T47D (cell line): ENCODE measurements around the gene TNRC18.
"Not testable (repeated sequence)": the region's sequence is repeated elsewhere in the genome, so short reads cannot be mapped to it uniquely, and the experiment has no call there.

ENCODE experiments used
- DNase-seq, 2 experiments: peaks; one replicate each; pipeline versions ENCODE4 v3.0.0 to v3.0.0-alpha.2; 2011 to 2012; ENCODE audit warnings: low read depth in 1 of 2, low spot score in 1 of 2
- JUND ChIP-seq: IDR thresholded peaks from 2 replicates; pipeline ENCODE4 v1.6.1; 2012; ENCODE audit warnings: low read depth
- in situ Hi-C: cut with HindIII; loops from 2 replicates; pipeline ENCODE4 v1.10.0; 2016; ENCODE audit warnings: low sequenced_read_pairs, low pct_unique_long_range_greater_than_20kb

TNRC18 gene

DNA sequence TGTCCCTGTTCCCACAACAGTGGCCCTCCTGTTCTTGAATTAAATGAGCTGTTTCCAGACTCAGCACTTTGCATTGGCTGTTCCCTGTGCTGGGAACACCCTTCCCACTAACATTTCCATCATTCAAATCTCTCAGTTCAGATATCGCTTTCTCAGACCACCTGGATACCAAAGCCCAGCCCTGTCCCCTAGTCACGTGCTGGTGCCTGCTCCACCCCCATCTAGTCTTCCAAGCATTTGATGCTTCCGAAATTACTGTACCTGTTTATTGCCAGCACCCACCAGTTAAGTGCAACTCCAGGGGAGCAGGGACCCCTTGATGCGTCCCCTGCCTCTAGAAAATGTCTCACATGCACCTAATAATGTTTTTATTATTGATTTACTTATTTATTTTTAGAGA lies 143.9 kb downstream of the TNRC18 start:
- TF ChIP-seq JUND, result no peak
- no peak for DNase-seq
- in situ Hi-C loops, result no loop called here

DNA sequence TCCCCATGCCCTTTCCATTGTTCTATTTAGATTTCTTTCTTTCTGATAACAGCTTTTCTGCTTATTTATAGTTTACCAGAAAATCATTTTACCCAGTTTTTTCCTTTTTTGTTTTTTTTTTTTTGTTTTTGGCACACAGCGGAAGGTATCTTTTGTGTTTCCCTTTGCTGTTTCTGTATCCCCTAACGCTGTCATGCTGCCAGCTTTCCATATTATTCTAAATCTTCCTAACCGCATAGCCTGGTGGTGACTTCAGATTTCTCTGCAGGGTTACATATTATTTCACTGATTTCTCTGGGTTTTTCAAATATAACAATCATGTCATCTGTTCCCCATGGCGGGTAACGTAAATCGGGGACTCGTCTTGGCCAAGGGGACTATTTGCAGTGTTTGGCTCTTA lies 144.9 kb downstream of the TNRC18 start:
- in situ Hi-C loops, result no loop called here
- DNase-seq, result no peak
- no peak for TF ChIP-seq JUND

DNA sequence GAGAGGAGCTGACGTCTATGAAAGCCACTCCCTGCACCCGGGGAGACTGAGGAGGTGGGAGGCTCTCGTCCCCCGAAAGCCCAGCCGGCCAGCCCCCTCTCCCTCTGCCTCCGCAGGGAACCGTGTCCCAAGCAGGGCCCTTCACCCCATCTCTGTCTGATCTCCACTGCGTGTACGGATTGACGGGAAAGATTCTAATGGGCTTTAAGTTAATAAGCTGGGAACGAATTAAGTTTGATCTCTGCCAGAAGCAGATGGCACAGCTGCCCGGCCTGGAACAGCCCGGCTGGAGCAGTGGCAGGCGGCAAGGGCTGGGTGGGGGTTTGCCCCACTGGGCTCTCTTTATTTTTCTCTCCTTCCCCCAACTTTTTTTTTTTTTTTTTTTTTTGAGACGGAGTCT lies 147.0 kb downstream of the TNRC18 start:
- no peak for DNase-seq
- in situ Hi-C loops, result no loop called here
- no peak for TF ChIP-seq JUND

DNA sequence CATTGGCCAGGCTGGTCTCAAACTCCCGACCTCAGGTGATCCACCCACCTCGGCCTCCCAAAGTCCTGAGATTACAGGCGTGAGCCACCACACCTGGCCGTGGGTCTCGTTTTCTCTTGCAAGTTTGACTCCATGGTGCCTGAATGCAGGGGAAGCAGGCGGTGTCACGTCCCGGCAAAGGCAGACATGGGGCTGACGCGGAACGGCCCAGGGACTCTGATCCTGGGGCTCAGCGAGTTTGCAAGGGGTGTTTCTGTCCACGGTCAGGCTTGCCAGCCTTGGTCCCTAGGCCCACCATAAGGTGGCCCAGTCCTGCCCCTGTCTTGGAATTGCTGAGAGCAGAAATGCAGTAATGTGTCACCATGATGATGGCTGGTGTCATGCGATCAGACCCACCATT lies 147.5 kb downstream of the TNRC18 start:
- in situ Hi-C loops, DNase-seq: not testable (repeated sequence)

DNA sequence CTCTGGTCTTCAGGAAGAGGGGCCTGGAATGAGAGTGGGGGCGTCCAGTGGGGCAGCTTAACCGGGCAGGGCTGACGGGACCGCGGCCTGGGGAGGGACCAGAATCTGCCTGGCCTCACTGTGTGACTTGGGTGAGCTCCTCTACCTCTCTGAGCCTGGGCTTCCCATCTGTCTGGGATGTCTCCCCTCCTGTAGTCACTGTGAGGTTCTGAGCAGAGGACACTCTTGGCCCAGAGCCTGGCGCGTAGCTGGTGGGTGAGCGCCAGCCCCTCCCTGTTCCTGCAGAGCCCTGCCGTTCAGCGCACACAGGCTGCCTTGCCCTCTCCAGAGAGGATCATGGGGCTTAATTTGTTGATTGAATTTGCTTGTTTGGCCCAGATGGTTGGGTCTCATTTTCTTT lies 148.1 kb downstream of the TNRC18 start:
- in situ Hi-C loops, DNase-seq: not testable (repeated sequence)

DNA sequence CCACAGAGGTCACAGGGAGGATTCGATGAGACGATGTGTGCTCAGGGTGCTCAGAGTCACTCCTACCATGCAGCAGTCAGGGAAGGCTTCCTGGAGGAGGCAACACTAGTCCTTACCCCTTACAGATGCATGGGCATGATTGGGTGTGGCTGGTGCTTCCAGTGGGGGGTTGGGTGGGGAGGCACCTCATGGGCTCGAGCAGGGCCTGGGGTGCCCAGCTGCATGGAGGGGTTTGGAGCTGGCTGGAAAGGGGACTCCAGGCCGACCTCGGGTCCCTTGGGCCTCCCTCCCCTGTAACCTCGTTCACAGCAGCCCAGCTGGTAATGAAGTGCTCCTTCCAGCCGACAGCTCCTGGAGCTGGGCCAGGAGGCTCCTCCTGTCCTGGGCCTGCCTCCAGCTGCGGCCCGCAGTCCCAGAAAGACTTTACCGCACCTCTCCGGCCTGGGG lies 148.6 kb downstream of the TNRC18 start:
- DNase-seq, in situ Hi-C loops: not testable (repeated sequence)

DNA sequence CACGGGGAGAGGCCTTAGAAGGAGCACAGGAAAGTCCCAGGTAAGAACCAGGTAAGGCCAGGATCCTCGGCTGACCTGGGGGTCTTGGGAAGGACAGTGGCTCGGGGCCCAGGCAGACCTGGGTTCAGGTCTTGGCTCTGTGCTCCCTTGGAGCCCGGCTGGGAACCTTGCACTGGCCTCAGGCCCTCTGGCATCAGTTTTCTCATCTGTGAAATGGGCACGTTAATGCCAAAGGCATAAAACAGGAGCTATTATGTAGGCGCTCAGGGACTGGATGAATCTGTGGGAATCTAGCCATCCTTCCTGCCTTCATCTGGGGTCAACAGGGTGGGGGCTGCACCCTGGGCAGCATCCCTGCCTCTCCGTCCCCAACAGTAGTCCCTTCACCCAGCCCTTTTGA lies 149.2 kb downstream of the TNRC18 start:
- no peak for TF ChIP-seq JUND
- no peak for DNase-seq
- in situ Hi-C loops, result no loop called here

DNA sequence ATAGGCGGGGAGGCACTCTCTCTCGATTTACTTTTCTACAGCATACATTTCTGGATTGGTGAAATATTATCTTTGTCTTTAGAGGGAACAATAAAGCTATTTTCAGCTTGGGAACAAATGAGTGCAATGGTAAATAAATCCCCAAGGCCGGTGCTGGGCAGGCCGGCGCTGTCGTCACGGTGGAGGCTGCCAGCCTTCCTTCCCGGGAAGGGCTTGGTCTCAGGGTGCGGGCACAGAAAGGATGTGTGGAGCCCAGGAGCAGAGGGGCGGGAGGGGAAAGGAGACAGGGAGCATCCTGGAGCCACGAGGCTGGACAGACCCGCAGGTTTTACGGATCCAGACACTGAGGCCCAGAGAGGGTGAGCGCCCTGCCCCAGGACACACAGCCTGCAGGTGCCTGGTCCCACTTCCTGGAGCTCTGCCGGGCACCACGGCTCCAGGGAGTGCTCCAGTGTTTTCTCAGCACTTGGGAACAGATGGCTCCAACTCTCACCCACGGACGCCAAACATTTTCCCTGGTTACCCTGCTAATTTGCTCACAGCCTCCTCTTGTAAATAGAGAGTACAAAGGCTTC lies 149.7 kb downstream of the TNRC18 start:
- in situ Hi-C loops, DNase-seq: not testable (repeated sequence)

DNA sequence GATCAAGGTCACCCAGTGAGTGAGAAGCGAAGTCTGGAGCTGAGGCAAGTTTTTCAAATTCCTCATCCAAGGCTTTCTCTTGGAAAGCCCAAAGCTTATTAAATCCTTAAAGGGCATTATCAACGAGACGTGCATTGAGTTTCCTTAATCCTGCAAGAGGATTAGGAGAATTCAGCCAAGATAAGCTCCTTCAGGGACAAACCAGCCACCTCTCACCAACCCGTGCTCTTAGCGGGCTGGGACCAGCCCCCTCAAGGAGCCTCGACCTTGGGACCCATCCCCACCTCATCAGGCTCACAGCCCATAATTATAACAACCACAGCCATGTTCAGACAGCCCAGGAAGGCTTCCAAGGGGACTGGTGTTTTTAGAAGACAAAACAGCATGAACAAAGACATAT lies 152.8 kb downstream of the TNRC18 start:
- in situ Hi-C loops, result no loop called here
- TF ChIP-seq JUND, result no peak
- no peak for DNase-seq

DNA sequence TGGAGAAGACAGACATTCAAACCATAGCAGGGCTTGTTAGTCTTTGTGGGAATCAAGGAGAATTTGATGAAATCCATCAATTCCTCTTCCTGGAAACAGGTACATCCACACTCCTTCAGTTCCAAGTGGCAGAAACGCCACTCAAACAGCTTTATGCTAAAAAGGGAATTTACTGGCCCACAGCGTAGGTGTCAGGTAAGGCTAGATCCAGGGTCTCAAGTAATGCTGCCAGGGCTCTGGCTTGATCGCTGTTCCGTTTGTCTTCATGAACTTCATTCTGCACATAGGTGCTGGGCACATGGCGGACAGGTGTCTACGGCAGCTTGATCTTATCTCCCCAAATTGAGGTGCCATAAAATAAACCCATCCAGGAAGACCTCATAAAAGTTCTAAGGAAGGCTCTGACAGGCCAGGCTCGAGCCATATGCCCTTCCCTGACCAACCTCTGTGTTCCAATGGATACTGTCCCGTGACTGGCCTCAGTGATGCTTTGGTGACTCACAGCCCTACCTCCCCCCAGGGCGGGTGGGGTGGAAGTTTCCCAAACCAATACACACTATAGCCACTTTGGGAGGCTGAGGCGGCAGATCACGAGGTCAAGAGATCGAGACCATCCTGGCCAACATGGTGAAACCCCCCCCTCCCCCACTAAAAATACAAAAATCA lies 153.5 kb downstream of the TNRC18 start:
- DNase-seq, in situ Hi-C loops: not testable (repeated sequence)

DNA sequence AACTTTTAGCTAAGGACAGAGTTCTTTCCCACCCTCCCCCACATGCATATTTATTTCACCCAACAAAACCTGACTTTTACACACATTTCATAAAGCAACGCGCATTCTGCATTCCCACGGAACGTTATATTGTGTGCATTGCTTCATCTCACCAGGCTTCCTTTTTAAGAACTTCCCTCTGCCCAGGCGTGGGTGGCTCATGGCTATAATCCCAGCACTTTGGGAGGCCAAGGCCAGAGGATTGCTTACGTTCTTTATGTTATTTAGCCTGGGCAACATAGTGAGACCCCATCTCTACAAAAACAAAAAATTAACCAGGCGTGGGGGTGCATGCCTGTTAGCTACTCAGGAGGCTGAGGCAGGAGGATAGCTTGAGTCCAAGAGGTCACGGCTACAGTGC lies 155.8 kb downstream of the TNRC18 start:
- in situ Hi-C loops, DNase-seq: not testable (repeated sequence)

DNA sequence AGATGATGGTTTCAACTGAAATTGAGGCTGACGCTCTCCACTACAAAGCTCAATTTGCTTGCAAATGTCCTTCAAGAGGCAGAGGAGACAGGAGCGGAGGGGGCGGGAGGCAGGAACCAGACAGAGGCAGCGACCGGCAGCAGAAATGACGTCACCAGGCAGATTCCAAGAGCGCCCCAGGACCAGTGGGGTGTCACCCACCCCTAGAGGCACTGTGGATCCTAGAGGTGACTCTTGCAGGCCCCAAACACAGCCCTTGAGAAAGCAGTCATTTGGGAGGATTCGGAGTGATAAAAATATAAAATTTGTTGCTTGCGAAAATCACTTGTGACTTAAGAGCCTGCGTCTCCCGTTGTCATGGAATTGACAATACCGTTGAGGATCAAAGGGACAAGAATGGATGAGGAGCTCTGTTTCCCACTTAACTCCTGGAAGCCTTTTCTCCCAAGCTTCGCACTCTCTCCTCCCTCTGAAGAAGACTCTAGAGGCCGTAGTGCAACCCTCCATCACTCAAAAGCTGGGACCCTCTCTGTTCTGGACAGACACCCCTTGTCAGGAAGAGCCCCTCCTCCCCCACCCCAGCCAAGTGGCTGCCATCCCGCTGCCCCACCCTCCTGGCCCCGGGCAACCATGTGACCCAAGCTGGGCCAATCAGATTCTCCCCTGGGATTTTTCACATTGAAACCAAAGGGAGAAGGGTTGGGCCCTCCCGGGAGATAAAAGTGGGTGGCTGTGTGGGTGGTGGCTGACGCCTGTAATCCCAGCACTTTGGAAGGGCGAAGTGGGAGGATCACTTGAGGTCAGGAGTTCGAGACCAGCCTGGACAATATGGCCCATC lies 157.2 kb downstream of the TNRC18 start:
- in situ Hi-C loops, result no loop called here
- no peak for DNase-seq
- TF ChIP-seq JUND, result no peak

DNA sequence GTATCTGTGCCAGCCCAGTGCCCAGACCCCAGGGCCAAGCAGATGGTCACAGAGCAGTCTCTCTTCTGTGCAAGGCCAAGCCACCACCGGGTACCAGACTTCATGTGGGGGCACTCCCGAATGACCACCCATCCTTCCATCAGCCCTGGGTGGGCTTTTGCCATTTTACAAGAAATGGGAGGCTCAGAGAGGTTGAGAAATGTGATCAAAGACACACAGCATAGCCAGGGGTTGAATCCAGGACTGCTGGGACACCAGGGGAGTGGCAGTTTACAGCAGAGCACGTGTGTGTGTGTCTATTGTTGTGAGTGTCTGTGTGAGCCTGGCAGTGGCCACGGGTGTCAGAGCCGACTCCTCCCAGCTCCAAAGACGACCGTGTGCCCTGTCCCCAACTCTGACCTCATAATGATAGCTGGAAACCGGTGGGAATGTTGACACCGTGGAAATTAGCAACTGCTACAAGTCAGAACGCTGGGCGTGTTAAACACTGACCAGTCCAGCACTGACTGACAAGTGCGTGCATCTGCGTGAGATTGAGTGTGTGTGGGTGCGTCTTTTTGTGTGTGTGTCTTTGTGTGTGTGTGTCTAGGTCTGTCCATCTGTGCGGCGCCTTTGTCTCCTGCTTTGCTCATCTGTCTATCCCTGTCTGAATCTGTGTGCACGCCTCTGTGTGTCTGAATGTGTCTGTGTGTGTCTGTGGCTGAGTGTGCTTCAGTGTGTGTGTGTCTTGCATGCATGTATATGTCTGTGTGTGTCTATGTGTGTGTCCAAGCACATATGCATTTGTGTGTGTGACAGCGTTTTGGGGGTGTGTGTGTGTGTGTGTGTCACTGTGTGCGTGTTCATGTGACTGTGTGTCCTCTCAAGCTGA lies 158.1 kb downstream of the TNRC18 start:
- in situ Hi-C loops, result no loop called here
- no peak for DNase-seq

DNA sequence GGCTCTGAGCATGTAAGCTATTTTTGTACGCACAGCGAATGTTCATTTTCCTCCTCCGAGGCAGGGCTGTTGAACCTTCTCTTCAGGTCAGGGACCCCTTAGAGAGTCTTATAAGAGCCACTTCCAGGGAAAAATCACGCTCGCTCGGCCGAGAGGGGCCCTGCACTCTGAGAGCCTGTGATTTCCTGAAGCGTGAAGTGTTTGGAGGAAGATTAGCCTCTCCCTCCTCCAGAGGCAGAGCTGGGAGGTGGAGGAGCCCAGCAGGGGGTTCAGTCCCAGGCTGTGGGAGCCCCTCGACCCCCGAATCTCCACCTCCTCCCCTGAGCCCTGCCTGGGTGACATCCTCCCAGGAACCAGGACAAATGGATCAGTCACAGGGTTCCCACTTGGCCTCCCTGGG lies 160.6 kb downstream of the TNRC18 start:
- in situ Hi-C loops, DNase-seq: not testable (repeated sequence)

More for the DNA sequence above, 158.1 kb downstream of the TNRC18 start:
- TF ChIP-seq JUND, result no peak

DNA sequence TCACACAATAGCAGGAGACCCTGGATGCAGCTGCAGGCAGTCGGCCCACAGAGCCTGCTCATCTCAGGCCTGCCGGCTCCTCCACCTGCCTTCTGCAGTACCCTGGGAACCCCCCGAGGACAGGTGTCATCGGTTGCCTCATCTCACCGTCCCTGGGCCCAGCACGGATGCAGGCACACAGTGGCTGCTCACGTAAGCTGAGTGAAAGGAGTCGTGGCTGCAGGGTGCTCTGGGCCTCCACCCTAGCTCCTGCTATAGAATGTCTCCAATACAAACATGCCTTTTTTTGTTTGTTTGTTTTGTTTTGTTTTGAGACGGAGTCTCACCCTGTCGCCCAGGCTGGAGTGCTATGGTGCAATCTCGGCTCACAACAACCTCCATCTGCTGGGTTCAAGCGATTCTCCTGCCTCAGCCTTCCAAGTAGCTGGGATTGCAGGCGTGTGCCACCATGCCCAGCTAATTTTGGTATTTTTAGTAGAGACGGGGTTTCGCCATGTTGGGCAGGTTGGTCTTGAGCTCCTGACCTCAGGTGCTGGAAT lies 163.0 kb downstream of the TNRC18 start:
- in situ Hi-C loops, result not testable (repeated sequence)

More for the DNA sequence above, 163.0 kb downstream of the TNRC18 start:
- DNase-seq, result not testable (repeated sequence)
